HEK293 (cell line): ENCODE measurements around the gene DNAJC5.

Experiments
- CTCF ChIA-PET: fragments of 350-600 bp; formaldehyde crosslinking; extraction: SDS; loops from one replicate; lab custom pipeline; 2021; ENCODE audit warnings: antibody characterized with exemption; lab: Yijun Ruan, JAX
- POLR2A ChIA-PET: fragments of 300-600 bp; formaldehyde crosslinking; extraction: SDS; loops from one replicate; lab custom pipeline; 2020; ENCODE audit warnings: antibody characterized with exemption, inconsistent platforms; lab: Yijun Ruan, JAX
- H3K27ac ChIP-seq: fragments of 200-500 bp; sonication (Bioruptor generic); 2 replicates; pipeline ENCODE4 v1.5.1; 2014; ENCODE audit warnings: low read depth, low read length, control low read depth, inconsistent platforms; ENCODE audit errors: extremely low read depth
- H3K36me3 ChIP-seq, 2 experiments: fragments of 200-500 bp in 1 of 2; sonication (Bioruptor generic) in 1 of 2; 1 replicate in 1 of 2; 2 replicates in 1 of 2; pipeline ENCODE4 v1.5.1; 2014 to 2017; ENCODE audit warnings: inconsistent platforms in 2 of 2, low read length in 2 of 2; ENCODE audit not compliant: control insufficient read depth in 2 of 2, insufficient read depth in 1 of 2
- H3K4me1 ChIP-seq: fragments of 200-500 bp; sonication (Bioruptor generic); 2 replicates; pipeline ENCODE4 v1.5.1; 2014; ENCODE audit warnings: mild to moderate bottlenecking, low read length, inconsistent platforms; ENCODE audit not compliant: control insufficient read depth, insufficient read depth
- H3K4me3 ChIP-seq: 2 replicates; pipeline ENCODE4 v1.5.1; 2011; ENCODE audit warnings: low read depth, mild to moderate bottlenecking, control low read depth, low read length, moderate library complexity
- H3K9me3 ChIP-seq: fragments of 200-500 bp; sonication (Bioruptor generic); 2 replicates; pipeline ENCODE4 v1.5.1; 2014; ENCODE audit warnings: low read depth, low read length, inconsistent platforms; ENCODE audit not compliant: control insufficient read depth, insufficient read depth
- REPIN1 ChIP-seq: fragments of 450-650 bp; formaldehyde crosslinking; IDR thresholded peaks from 2 replicates; pipeline ENCODE4 v1.5.1; 2017; ENCODE audit warnings: missing biosample characterization, missing genetic modification characterization, low read depth
- TCF7L2 ChIP-seq: IDR thresholded peaks from 2 replicates; pipeline ENCODE4 v1.6.1; 2011; ENCODE audit warnings: low read depth, mild to moderate bottlenecking, inconsistent platforms, low read length, moderate library complexity, borderline replicate concordance
- ZIC2 ChIP-seq: fragments of 450-650 bp; formaldehyde crosslinking; IDR thresholded peaks from 2 replicates; pipeline ENCODE4 v1.5.1; 2016; ENCODE audit warnings: missing biosample characterization, missing genetic modification characterization
- ZNF112 ChIP-seq: fragments of 450-650 bp; formaldehyde crosslinking; IDR thresholded peaks from 2 replicates; pipeline ENCODE4 v1.5.0; 2017; ENCODE audit warnings: missing biosample characterization, missing genetic modification characterization
- ZNF138 ChIP-seq: fragments of 450-650 bp; formaldehyde crosslinking; IDR thresholded peaks from 2 replicates; pipeline ENCODE4 v1.5.1; 2016; ENCODE audit warnings: missing biosample characterization, missing genetic modification characterization, borderline replicate concordance
- ZNF146 ChIP-seq: fragments of 450-650 bp; formaldehyde crosslinking; IDR thresholded peaks from 2 replicates; pipeline ENCODE4 v1.5.1; 2016; ENCODE audit warnings: missing biosample characterization, missing genetic modification characterization
- ZNF174 ChIP-seq: fragments of 450-650 bp; formaldehyde crosslinking; IDR thresholded peaks from 2 replicates; pipeline ENCODE4 v1.5.0; 2017; ENCODE audit warnings: missing biosample characterization, mild to moderate bottlenecking, missing genetic modification characterization
- ZNF24 ChIP-seq: fragments of 450-650 bp; formaldehyde crosslinking; IDR thresholded peaks from 2 replicates; pipeline ENCODE4 v1.5.1; 2016; ENCODE audit warnings: missing biosample characterization, missing genetic modification characterization
- ZNF501 ChIP-seq: fragments of 450-650 bp; formaldehyde crosslinking; IDR thresholded peaks from 2 replicates; pipeline ENCODE4 v1.5.1; 2016; ENCODE audit warnings: missing biosample characterization, missing genetic modification characterization
- ZNF510 ChIP-seq: fragments of 450-650 bp; formaldehyde crosslinking; IDR thresholded peaks from 2 replicates; pipeline ENCODE4 v1.5.1; 2018; ENCODE audit warnings: mild to moderate bottlenecking, missing genetic modification characterization, missing biosample characterization; ENCODE audit not compliant: insufficient replicate concordance
- ZNF623 ChIP-seq: fragments of 450-650 bp; formaldehyde crosslinking; IDR thresholded peaks from 2 replicates; pipeline ENCODE4 v1.5.1; 2016; ENCODE audit warnings: missing biosample characterization, missing genetic modification characterization
- ZNF654 ChIP-seq: fragments of 450-650 bp; formaldehyde crosslinking; IDR thresholded peaks from 2 replicates; pipeline ENCODE4 v1.5.1; 2016; ENCODE audit warnings: low read depth, missing biosample characterization, missing genetic modification characterization
- ZNF830 ChIP-seq: fragments of 450-650 bp; IDR thresholded peaks from 2 replicates; pipeline ENCODE4 v1.5.0; 2018; ENCODE audit warnings: missing biosample characterization, missing genetic modification characterization, low read depth, mild to moderate bottlenecking, moderate library complexity
- TF ChIP-seq, protein P1 (sequence below): fragments of 450-650 bp; formaldehyde crosslinking; IDR thresholded peaks from 2 replicates; pipeline ENCODE4 v1.5.1; 2016; ENCODE audit warnings: missing biosample characterization, missing genetic modification characterization
- TF ChIP-seq, protein P2 (sequence below): fragments of 450-650 bp; formaldehyde crosslinking; IDR thresholded peaks from 2 replicates; pipeline ENCODE4 v1.5.1; 2016; ENCODE audit warnings: missing biosample characterization, missing genetic modification characterization
- TF ChIP-seq, protein P3 (sequence below): fragments of 450-650 bp; formaldehyde crosslinking; IDR thresholded peaks from 2 replicates; pipeline ENCODE4 v1.5.1; 2016; ENCODE audit warnings: missing biosample characterization, missing genetic modification characterization
- TF ChIP-seq, protein P4 (sequence below): fragments of 450-650 bp; formaldehyde crosslinking; IDR thresholded peaks from 2 replicates; pipeline ENCODE4; 2016; ENCODE audit warnings: missing biosample characterization, missing genetic modification characterization
- TF ChIP-seq, protein P5 (sequence below): fragments of 450-650 bp; formaldehyde crosslinking; IDR thresholded peaks from 2 replicates; pipeline ENCODE4 v1.5.1; 2017; ENCODE audit warnings: missing biosample characterization, missing genetic modification characterization
- TF ChIP-seq, protein P6 (sequence below): fragments of 450-650 bp; formaldehyde crosslinking; IDR thresholded peaks from 2 replicates; pipeline ENCODE4 v1.5.1; 2017; ENCODE audit warnings: missing biosample characterization, missing genetic modification characterization
- TF ChIP-seq, protein P7 (sequence below): fragments of 450-650 bp; formaldehyde crosslinking; IDR thresholded peaks from 2 replicates; pipeline ENCODE4 v1.5.1; 2016; ENCODE audit warnings: missing biosample characterization, missing genetic modification characterization

Gene DNAJC5

DNA sequence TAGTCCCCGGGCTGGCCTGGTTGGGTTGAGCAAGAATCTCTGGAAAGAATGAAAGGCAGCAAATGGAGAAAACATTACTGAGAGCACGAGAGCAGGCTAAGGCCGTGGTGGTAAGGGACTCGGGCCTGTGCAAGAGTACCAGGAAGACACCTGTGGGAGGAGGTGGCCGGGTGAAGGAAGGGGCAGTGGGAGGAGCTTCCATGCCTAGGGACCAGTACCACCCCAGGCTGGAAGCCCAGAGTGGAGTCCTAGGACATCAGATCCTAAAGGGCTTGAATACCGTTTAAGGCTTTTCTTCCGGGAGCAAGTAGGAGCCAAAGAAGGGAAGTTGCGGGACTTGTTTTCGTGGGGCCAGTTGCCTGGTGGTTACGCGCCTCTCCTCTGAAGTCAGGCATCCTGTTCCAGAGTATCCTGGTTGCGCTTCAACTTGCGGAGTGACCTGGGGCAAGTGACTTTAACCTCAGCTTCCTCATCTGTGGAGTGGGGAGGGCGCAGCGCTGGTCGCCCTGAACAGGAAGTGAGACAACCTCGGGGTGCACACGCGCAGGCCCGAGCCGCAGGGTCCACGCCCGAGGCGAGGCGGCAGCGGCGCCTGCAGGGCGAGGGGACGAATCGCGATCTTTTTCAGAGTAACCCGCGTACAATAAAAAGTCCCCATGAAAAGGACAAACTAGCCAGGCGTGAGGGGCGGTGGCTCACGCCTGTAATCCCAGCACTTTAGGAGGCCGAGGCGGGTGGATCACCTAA is 31.0 kb upstream of the DNAJC5 start (continued):
- TF ChIP-seq, protein P1, sequence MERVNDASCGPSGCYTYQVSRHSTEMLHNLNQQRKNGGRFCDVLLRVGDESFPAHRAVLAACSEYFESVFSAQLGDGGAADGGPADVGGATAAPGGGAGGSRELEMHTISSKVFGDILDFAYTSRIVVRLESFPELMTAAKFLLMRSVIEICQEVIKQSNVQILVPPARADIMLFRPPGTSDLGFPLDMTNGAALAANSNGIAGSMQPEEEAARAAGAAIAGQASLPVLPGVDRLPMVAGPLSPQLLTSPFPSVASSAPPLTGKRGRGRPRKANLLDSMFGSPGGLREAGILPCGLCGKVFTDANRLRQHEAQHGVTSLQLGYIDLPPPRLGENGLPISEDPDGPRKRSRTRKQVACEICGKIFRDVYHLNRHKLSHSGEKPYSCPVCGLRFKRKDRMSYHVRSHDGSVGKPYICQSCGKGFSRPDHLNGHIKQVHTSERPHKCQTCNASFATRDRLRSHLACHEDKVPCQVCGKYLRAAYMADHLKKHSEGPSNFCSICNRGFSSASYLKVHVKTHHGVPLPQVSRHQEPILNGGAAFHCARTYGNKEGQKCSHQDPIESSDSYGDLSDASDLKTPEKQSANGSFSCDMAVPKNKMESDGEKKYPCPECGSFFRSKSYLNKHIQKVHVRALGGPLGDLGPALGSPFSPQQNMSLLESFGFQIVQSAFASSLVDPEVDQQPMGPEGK (tag by site-specific recombination): peak; percentile 43; the same call in 1 of the 2 replicates
- TF ChIP-seq, protein P2, sequence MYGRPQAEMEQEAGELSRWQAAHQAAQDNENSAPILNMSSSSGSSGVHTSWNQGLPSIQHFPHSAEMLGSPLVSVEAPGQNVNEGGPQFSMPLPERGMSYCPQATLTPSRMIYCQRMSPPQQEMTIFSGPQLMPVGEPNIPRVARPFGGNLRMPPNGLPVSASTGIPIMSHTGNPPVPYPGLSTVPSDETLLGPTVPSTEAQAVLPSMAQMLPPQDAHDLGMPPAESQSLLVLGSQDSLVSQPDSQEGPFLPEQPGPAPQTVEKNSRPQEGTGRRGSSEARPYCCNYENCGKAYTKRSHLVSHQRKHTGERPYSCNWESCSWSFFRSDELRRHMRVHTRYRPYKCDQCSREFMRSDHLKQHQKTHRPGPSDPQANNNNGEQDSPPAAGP (tag by site-specific recombination): peak; percentile 41; the same call in 1 of the 2 replicates
- TF ChIP-seq, protein P3, sequence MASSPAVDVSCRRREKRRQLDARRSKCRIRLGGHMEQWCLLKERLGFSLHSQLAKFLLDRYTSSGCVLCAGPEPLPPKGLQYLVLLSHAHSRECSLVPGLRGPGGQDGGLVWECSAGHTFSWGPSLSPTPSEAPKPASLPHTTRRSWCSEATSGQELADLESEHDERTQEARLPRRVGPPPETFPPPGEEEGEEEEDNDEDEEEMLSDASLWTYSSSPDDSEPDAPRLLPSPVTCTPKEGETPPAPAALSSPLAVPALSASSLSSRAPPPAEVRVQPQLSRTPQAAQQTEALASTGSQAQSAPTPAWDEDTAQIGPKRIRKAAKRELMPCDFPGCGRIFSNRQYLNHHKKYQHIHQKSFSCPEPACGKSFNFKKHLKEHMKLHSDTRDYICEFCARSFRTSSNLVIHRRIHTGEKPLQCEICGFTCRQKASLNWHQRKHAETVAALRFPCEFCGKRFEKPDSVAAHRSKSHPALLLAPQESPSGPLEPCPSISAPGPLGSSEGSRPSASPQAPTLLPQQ (tag by site-specific recombination): peak; percentile 34; the same call in 1 of the 2 replicates

DNA sequence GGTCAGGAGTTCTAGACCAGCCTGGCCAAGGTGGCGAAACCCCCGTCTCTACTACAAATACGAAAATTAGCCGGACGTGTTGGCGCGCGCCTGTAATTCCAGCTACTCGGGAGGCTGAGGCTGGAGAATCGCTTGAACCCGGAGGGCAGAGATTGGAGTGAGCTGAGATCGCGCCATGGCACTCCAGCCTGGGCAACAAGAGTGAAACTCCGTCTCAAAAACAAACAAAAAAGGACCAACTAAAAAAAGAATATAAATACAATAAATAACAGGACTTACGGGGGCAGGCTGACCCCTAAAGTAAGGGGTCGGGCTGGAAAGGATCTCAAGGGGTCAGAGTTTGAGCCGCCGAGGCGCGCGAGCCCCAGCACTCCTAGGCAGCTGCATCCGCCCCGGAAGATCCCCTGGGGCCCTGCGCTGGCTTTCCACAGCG is 30.4 kb upstream of the DNAJC5 start:
- Histone ChIP-seq H3K27ac (peak overlapping the region; percentile 67), H3K9me3 (no peaks in the 10 kb centered on the region), H3K4me3 (peak overlapping the region; percentile 73), H3K4me1 (no peaks in the 10 kb centered on the region), H3K36me3 (peaks cover 4 to 38% of the 10 kb centered on the region in 2 experiments; a peak in 2 of 3 replicates)
- POLR2A ChIA-PET: interaction anchor here (0.9 to 3.4 kb wide), 26 partner anchors 9 to 212 kb away, joined by 3 to 18 read pairs (median 5); partner anchors contain the start of genes ARFRP1, DNAJC5, LIME1 and PRPF6
- CTCF ChIA-PET: interaction anchor here (0.7 to 2.3 kb wide), 9 partner anchors 63 to 223 kb away, joined by 3 to 9 read pairs (median 4); partner anchors contain the start of gene PRPF6
- TF ChIP-seq, protein P4, sequence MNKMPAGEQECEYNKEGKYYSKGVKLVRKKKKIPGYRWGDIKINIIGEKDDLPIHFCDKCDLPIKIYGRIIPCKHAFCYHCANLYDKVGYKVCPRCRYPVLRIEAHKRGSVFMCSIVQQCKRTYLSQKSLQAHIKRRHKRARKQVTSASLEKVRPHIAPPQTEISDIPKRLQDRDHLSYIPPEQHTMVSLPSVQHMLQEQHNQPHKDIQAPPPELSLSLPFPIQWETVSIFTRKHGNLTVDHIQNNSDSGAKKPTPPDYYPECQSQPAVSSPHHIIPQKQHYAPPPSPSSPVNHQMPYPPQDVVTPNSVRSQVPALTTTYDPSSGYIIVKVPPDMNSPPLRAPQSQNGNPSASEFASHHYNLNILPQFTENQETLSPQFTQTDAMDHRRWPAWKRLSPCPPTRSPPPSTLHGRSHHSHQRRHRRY (tag by site-specific recombination): no peak
- TF ChIP-seq ZNF501: no peak
- no peak for TF ChIP-seq ZNF654 (tag by site-specific recombination)
- TF ChIP-seq, protein P2 (tag by site-specific recombination): no peak
- TF ChIP-seq ZNF623 (tag by site-specific recombination): peak; percentile 39; the same call in 1 of the 2 replicates
- no peak for TF ChIP-seq ZNF138 (tag by site-specific recombination)
- TF ChIP-seq ZNF174 (tag by site-specific recombination): no peak
- peak; percentile 36; the same call in 1 of the 2 replicates for TF ChIP-seq ZIC2 (tag by site-specific recombination)
- TF ChIP-seq, protein P5, sequence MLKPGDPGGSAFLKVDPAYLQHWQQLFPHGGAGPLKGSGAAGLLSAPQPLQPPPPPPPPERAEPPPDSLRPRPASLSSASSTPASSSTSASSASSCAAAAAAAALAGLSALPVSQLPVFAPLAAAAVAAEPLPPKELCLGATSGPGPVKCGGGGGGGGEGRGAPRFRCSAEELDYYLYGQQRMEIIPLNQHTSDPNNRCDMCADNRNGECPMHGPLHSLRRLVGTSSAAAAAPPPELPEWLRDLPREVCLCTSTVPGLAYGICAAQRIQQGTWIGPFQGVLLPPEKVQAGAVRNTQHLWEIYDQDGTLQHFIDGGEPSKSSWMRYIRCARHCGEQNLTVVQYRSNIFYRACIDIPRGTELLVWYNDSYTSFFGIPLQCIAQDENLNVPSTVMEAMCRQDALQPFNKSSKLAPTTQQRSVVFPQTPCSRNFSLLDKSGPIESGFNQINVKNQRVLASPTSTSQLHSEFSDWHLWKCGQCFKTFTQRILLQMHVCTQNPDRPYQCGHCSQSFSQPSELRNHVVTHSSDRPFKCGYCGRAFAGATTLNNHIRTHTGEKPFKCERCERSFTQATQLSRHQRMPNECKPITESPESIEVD (tag by site-specific recombination): no peak
- no peak for TF ChIP-seq TCF7L2
- TF ChIP-seq ZNF24 (tag by site-specific recombination): no peak
- no peak for TF ChIP-seq ZNF510 (tag by site-specific recombination)
- TF ChIP-seq, protein P6, sequence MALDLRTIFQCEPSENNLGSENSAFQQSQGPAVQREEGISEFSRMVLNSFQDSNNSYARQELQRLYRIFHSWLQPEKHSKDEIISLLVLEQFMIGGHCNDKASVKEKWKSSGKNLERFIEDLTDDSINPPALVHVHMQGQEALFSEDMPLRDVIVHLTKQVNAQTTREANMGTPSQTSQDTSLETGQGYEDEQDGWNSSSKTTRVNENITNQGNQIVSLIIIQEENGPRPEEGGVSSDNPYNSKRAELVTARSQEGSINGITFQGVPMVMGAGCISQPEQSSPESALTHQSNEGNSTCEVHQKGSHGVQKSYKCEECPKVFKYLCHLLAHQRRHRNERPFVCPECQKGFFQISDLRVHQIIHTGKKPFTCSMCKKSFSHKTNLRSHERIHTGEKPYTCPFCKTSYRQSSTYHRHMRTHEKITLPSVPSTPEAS (tag by site-specific recombination): peak; percentile 46; the same call in 1 of the 2 replicates
- TF ChIP-seq ZNF112 (tag by site-specific recombination): no peak
- TF ChIP-seq ZNF146 (tag by site-specific recombination): no peak
- no peak for TF ChIP-seq REPIN1 (tag by site-specific recombination)
- TF ChIP-seq, protein P7, sequence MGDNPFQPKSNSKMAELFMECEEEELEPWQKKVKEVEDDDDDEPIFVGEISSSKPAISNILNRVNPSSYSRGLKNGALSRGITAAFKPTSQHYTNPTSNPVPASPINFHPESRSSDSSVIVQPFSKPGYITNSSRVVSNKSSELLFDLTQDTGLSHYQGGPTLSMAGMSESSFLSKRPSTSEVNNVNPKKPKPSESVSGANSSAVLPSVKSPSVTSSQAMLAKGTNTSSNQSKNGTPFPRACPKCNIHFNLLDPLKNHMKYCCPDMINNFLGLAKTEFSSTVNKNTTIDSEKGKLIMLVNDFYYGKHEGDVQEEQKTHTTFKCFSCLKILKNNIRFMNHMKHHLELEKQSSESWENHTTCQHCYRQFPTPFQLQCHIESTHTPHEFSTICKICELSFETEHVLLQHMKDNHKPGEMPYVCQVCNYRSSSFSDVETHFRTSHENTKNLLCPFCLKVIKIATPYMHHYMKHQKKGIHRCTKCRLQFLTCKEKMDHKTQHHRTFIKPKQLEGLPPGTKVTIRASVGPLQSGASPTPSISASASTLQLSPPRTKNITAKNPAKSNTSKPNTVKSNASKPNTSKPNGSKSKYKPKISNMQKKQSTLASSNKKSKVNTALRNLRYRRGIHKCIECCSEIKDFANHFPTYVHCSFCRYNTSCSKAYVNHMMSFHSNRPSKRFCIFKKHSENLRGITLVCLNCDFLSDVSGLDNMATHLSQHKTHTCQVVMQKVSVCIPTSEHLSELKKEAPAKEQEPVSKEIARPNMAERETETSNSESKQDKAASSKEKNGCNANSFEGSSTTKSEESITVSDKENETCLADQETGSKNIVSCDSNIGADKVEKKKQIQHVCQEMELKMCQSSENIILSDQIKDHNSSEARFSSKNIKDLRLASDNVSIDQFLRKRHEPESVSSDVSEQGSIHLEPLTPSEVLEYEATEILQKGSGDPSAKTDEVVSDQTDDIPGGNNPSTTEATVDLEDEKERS (tag by site-specific recombination): no peak
- TF ChIP-seq ZNF830 (tag by site-specific recombination): no peak
